HG03280 (cell line): ENCODE data around the gene CCT8.
A peak's percentile ranks its signal among the peaks of the same experiment; 100 is the strongest.

Source experiments
- ATAC-seq: cut with Tn5 transposase; IDR thresholded peaks from one replicate; pipeline ENCODE4 v1.9.1; 2021; ENCODE audit warnings: mild to moderate bottlenecking, moderate library complexity; ENCODE audit not compliant: unreplicated experiment

CCT8 gene

GRCh38 chr21:29073222-29074006, at the start of gene CCT8:
Gene CCT8 (minus strand): TSS chr21:29073648. CDS start chr21:29073590, 58 bp downstream.
- peak; percentile 92 for ATAC-seq

GRCh38 chr21:29121759-29122158, 48.3 kb upstream of the CCT8 start:
- peak; percentile 72 for ATAC-seq

- ATAC-seq, result no peak
Measured at GRCh38 chr21:29117372-29117955, 44.0 kb upstream of the CCT8 start.

- no peak for ATAC-seq
Measured at GRCh38 chr21:29115899-29116298, 42.5 kb upstream of the CCT8 start.

GRCh38 chr21:29114765-29115500, 41.5 kb upstream of the CCT8 start:
- ATAC-seq, result no peak

GRCh38 chr21:29105218-29105617, 31.8 kb upstream of the CCT8 start:
- ATAC-seq, result no peak

GRCh38 chr21:29104239-29104708, 30.8 kb upstream of the CCT8 start:
- ATAC-seq, result peak; percentile 51

GRCh38 chr21:29102791-29103257, 29.4 kb upstream of the CCT8 start:
- ATAC-seq, result no peak

- no peak for ATAC-seq
Measured at GRCh38 chr21:29098156-29098555, 24.7 kb upstream of the CCT8 start.

GRCh38 chr21:29096218-29097015, 23.0 kb upstream of the CCT8 start:
- ATAC-seq, result no peak

GRCh38 chr21:29092102-29092959, 18.9 kb upstream of the CCT8 start:
- no peak for ATAC-seq

GRCh38 chr21:29091033-29091432, 17.6 kb upstream of the CCT8 start:
- no peak for ATAC-seq

GRCh38 chr21:29085106-29085752, 11.8 kb upstream of the CCT8 start:
- no peak for ATAC-seq

GRCh38 chr21:29084372-29084771, 10.9 kb upstream of the CCT8 start:
- no peak for ATAC-seq

- no peak for ATAC-seq
Measured at GRCh38 chr21:29083306-29083705, 9.9 kb upstream of the CCT8 start.

- ATAC-seq, result no peak
Measured at GRCh38 chr21:29082046-29082815, 8.8 kb upstream of the CCT8 start.

- ATAC-seq, result no peak
Measured at GRCh38 chr21:29080454-29080941, 7.0 kb upstream of the CCT8 start.
